GM12878 (cell line): ENCODE data around the gene BRINP2. TPM values are rescaled to one million over a fixed set of nuclear protein-coding genes. Genes with fewer than 3 reads are reported as not detected.

Source experiments
- ATAC-seq: fragments of 200-7000 bp; cut with Tn5 transposase; 3 replicates; pipeline ENCODE4 v1.9.1; 2020; ENCODE audit warnings: mild to moderate bottlenecking, moderate library complexity
- BruUV-seq: library from RNA; stranded (reverse); fragments of 400-500 nt; replicated peaks from 2 replicates; lab custom pipeline; 2021; lab: Mats Ljungman, UMichigan
- CTCF ChIA-PET: fragments of 300-600 bp; sonication (Branson Sonifier 250); formaldehyde crosslinking; extraction: SDS; loops from one replicate; lab custom pipeline; 2021; ENCODE audit warnings: inconsistent platforms; lab: Yijun Ruan, JAX
- POLR2A ChIA-PET: fragments of 350-600 bp; formaldehyde crosslinking; extraction: SDS; loops from one replicate; lab custom pipeline; 2021; ENCODE audit warnings: inconsistent platforms; lab: Charles Lee
- RAD21 ChIA-PET: fragments of 300-600 bp; sonication (Branson Sonifier 250); formaldehyde crosslinking; loops from one replicate; lab custom pipeline; 2023; ENCODE audit warnings: antibody characterized with exemption; ENCODE audit not compliant: unreplicated experiment; lab: Charles Lee
- SMC1A ChIA-PET: fragments of 300-600 bp; sonication (Branson Sonifier 250); formaldehyde crosslinking; loops from one replicate; lab custom pipeline; 2023; ENCODE audit not compliant: unreplicated experiment, uncharacterized antibody; lab: Charles Lee
- DNase-seq: peaks from one replicate; pipeline ENCODE4 v3.0.0-alpha.2; 2011; ENCODE audit warnings: low read depth, low spot score
- FAIRE-seq: peaks from 3 replicates; lab custom pipeline; 2011; peaks lifted over from hg19 to GRCh38; lab: Jason Lieb, UNC
- H2AFZ ChIP-seq: 2 replicates; pipeline ENCODE4 v1.6.0; 2011; ENCODE audit warnings: low read depth, low read length, control low read depth; ENCODE audit not compliant: control insufficient read depth
- H3K27ac ChIP-seq: 2 replicates; pipeline ENCODE4 v1.5.1; 2011; ENCODE audit warnings: control low read depth; ENCODE audit not compliant: control insufficient read depth, insufficient read depth
- H3K27me3 ChIP-seq, 2 experiments: replicated peaks in 1 of 2; 2 replicates each; pipeline versions ENCODE4 v1.6.0 to v1.6.1; 2011; ENCODE audit warnings: low read length in 1 of 2; ENCODE audit not compliant: control insufficient read depth in 2 of 2, insufficient read depth in 2 of 2
- H3K36me3 ChIP-seq, 2 experiments: 2 replicates each; pipeline ENCODE4 v1.5.1; 2011; ENCODE audit warnings: low read length in 1 of 2; ENCODE audit not compliant: control insufficient read depth in 2 of 2, insufficient read depth in 2 of 2
- H3K4me1 ChIP-seq: 2 replicates; pipeline ENCODE4 v1.6.1; 2011; ENCODE audit warnings: mild to moderate bottlenecking, low read length, moderate library complexity, mixed read lengths; ENCODE audit not compliant: control insufficient read depth, insufficient read depth
- H3K4me2 ChIP-seq: 2 replicates; pipeline ENCODE4 v1.6.0; 2011; ENCODE audit warnings: control low read depth; ENCODE audit not compliant: control insufficient read depth, insufficient read depth
- H3K4me3 ChIP-seq: fragments of 200-600 bp; sonication (generic); 2 replicates; pipeline ENCODE4 v1.5.1; 2016
- H3K79me2 ChIP-seq: 2 replicates; pipeline ENCODE4 v1.6.0; 2011; ENCODE audit warnings: low read length; ENCODE audit not compliant: control insufficient read depth, insufficient read depth
- H3K9ac ChIP-seq: 2 replicates; pipeline ENCODE4 v1.8.0; 2011; ENCODE audit warnings: low read length, control low read depth, mixed read lengths; ENCODE audit not compliant: control insufficient read depth, insufficient read depth
- H3K9me3 ChIP-seq: replicated peaks from 3 replicates; pipeline ENCODE4 v1.5.1; 2011; ENCODE audit warnings: mild to moderate bottlenecking, low read length; ENCODE audit not compliant: control insufficient read depth, insufficient read depth
- H4K20me1 ChIP-seq: 2 replicates; pipeline ENCODE4 v1.6.0; 2011; ENCODE audit not compliant: control insufficient read depth, insufficient read depth
- FOXK2 ChIP-seq: fragments of 450-650 bp; IDR thresholded peaks from 2 replicates; pipeline ENCODE4 v1.6.1; 2017; ENCODE audit warnings: mild to moderate bottlenecking, moderate library complexity
- IKZF1 ChIP-seq: fragments of 450-650 bp; conservative IDR thresholded peaks from 2 replicates; pipeline ENCODE4 v1.6.1; 2017; ENCODE audit warnings: antibody characterized with exemption, mild to moderate bottlenecking
- IRF5 ChIP-seq: fragments of 450-650 bp; IDR thresholded peaks from 2 replicates; pipeline ENCODE4 v1.6.1; 2017; ENCODE audit warnings: borderline replicate concordance
- MXI1 ChIP-seq: fragments of 150-350 bp; IDR thresholded peaks from 2 replicates; pipeline ENCODE4 v1.6.1; 2011; ENCODE audit warnings: low read depth, mild to moderate bottlenecking, inconsistent platforms, low read length, improper control_type of control experiment
- NBN ChIP-seq: fragments of 450-650 bp; IDR thresholded peaks from 2 replicates; pipeline ENCODE4 v1.6.1; 2016
- NFIC ChIP-seq: IDR thresholded peaks from 2 replicates; pipeline ENCODE4 v1.6.1; 2012; ENCODE audit warnings: low read depth, mild to moderate bottlenecking, inconsistent platforms, low read length, moderate library complexity
- SMAD1 ChIP-seq: fragments of 450-650 bp; IDR thresholded peaks from 2 replicates; pipeline ENCODE4 v1.6.1; 2018; ENCODE audit warnings: mild to moderate bottlenecking, low read depth; ENCODE audit not compliant: partially characterized antibody
- SMC3 ChIP-seq: IDR thresholded peaks from 2 replicates; pipeline ENCODE4 v1.6.1; 2011; ENCODE audit warnings: low read length, improper control_type of control experiment, borderline replicate concordance
- STAT1 ChIP-seq: fragments of 450-650 bp; conservative IDR thresholded peaks from 2 replicates; pipeline ENCODE4 v1.6.1; 2014; ENCODE audit warnings: antibody characterized with exemption, mild to moderate bottlenecking
- TCF12 ChIP-seq: IDR thresholded peaks from 2 replicates; pipeline ENCODE4 v1.6.1; 2011; ENCODE audit warnings: low read depth, mild to moderate bottlenecking, low read length
- TCF3 ChIP-seq: IDR thresholded peaks from 2 replicates; pipeline ENCODE4 v1.6.1; 2012; ENCODE audit warnings: low read depth, mild to moderate bottlenecking, low read length, borderline replicate concordance; ENCODE audit not compliant: insufficient read depth
- WGBS: methylation state at CpG from one replicate; pipeline ENCODE4 v1.1.6; 2016; ENCODE audit warnings: low lambda C conversion rate; ENCODE audit not compliant: insufficient replicate concordance, insufficient coverage; ENCODE audit errors: missing lambda C conversion rate; 5-methylcytosine and 5-hydroxymethylcytosine counted together
- in situ Hi-C: fragments of 300-500 bp; cut with MboI; formaldehyde crosslinking; loops from 9 replicates; pipeline ENCODE4 v1.14.3; 2018; ENCODE audit warnings: mixed read lengths
- intact Hi-C: fragments of 100-400 bp; cut with micrococcal nuclease; formaldehyde crosslinking; loops from one replicate; pipeline ENCODE4 v1.14.2; 2022; ENCODE audit not compliant: unreplicated experiment
- polyA plus RNA-seq, 11 experiments: library from polyadenylated mRNA; depleted of rRNA in 4 of 11; unstranded in 6 of 11; stranded (reverse) in 5 of 11; fragments of >200 nt; fragmentation: Nextera tagmentation in 4 of 11; fragmentation: Illumina TruSeq in 1 of 11; extraction: Ambion mirVana in 4 of 11; extraction: Trizol in 1 of 11; gene quantifications; 1 replicate in 1 of 11; 2 replicates in 10 of 11; pipeline versions ENCODE4 v1.2.1 to v1.2.3, GENCODE V29; 2011 to 2016; ENCODE audit warnings: inconsistent platforms in 2 of 11, missing spikeins in 2 of 11, low read depth in 1 of 11
- total RNA-seq, 4 experiments: library from RNA; depleted of rRNA in 3 of 4; stranded (reverse); fragments of >200 nt in 3 of 4; fragmentation: Illumina TruSeq in 1 of 4; extraction: Trizol in 1 of 4; gene quantifications; 2 replicates each; pipeline versions ENCODE4 v1.2.1 to v1.2.3, GENCODE V29; 2013 to 2021

The BRINP2 gene
- total and polyA plus RNA-seq, 10 of the 15 experiments (the other 5 are each of a cell fraction or from before 2014, with no cell fraction given), result 0.03 TPM; not detected in 9

GRCh38 chr1:177278626-177279390, 108.0 kb downstream of the BRINP2 start:
- Histone ChIP-seq H3K27me3 (peaks cover 0 to 2% of the 10 kb centered on the region in 2 experiments; a peak in 2 of 4 replicates), H3K27ac (no peak overlapping the region), H3K4me3 (no peak overlapping the region), H4K20me1 (no peaks in the 10 kb centered on the region), H3K4me2 (no peak overlapping the region), H3K9me3 (no peaks in the 10 kb centered on the region), H2AFZ (no peak overlapping the region), H3K36me3 (no peaks in the 10 kb centered on the region), H3K9ac (no peak overlapping the region), H3K79me2 (no peaks in the 10 kb centered on the region), H3K4me1 (no peaks in the 10 kb centered on the region)
- in situ Hi-C loops (no loop called here), intact Hi-C loops (no loop called here)
- ChIA-PET POLR2A (no interaction called here), RAD21 (no interaction called here), CTCF (interaction anchor here (0.9 to 2.0 kb wide), 2 partner anchors 9 to 20 kb away, joined by 3 to 6 read pairs; no protein-coding TSS in a partner anchor), SMC1A (no interaction called here)
- no peak for ATAC-seq
- no peak for DNase-seq
- 57% methylated on average over 8 of the region's 10 CpGs for whole genome bisulfite sequencing
- no peak for FAIRE-seq
- no TSS peak for BruUV-seq
- no peak for TF ChIP-seq IRF5
- no peak for TF ChIP-seq SMAD1
- no peak for TF ChIP-seq NFIC
- TF ChIP-seq TCF12, result no peak

- DNase-seq, result no peak
- no peaks in the 10 kb centered on the region for H3K79me2 ChIP-seq
- BruUV-seq, result no TSS peak
- no peak overlapping the region for H3K4me2 ChIP-seq
- TF ChIP-seq STAT1 (no peak), IKZF1 (no peak), NBN (no peak), TCF3 (no peak), MXI1 (no peak), FOXK2 (no peak), SMC3 (no peak)
- TF ChIP-seq, all 136 proteins: peak for 0
- no peak for FAIRE-seq
- H3K9me3 ChIP-seq, result no peaks in the 10 kb centered on the region
- peaks cover 0 to 2% of the 10 kb centered on the region in 2 experiments; a peak in 1 of 4 replicates for H3K27me3 ChIP-seq
- H2AFZ ChIP-seq, result no peak overlapping the region
- no peaks in the 10 kb centered on the region for H4K20me1 ChIP-seq
- SMC1A ChIA-PET, result interaction anchor here (1.0 kb wide), 1 partner anchor 23 kb away, joined by 3 read pairs; no protein-coding TSS in a partner anchor
- no peaks in the 10 kb centered on the region for H3K36me3 ChIP-seq
- no peak for ATAC-seq
- intact Hi-C loops, result no loop called here
- 14% methylated on average over 5 of the region's 5 CpGs for WGBS
- H3K4me3 ChIP-seq, result no peak overlapping the region
- CTCF ChIA-PET, result interaction anchor here (1.4 kb wide), 1 partner anchor 167 kb away, joined by 3 read pairs; no protein-coding TSS in a partner anchor
- no peak overlapping the region for H3K9ac ChIP-seq
- H3K27ac ChIP-seq, result no peak overlapping the region
- POLR2A ChIA-PET, result no interaction called here
- no peaks in the 10 kb centered on the region for H3K4me1 ChIP-seq
- RAD21 ChIA-PET, result no interaction called here
- in situ Hi-C loops, result no loop called here
Observed at GRCh38 chr1:177281901-177282300, 111.1 kb downstream of the BRINP2 start.
